Stimulated activated CD4-positive, alpha-beta T cell treated with anti-CD3 and anti-CD28 coated beads, TNF-alpha, amount 100 ng/mL, for 24 hours (primary cell): ENCODE measurements around the gene HSD17B14.
"Not testable (repeated sequence)": the region's sequence is repeated elsewhere in the genome, so short reads cannot be mapped to it uniquely, and the experiment has no call there.

Experiments
- DNase-seq, 3 experiments: peaks; one replicate each; pipeline ENCODE4 v3.0.0-alpha.2; 2020; ENCODE audit warnings: low read depth in 3 of 3

Gene HSD17B14

DNA sequence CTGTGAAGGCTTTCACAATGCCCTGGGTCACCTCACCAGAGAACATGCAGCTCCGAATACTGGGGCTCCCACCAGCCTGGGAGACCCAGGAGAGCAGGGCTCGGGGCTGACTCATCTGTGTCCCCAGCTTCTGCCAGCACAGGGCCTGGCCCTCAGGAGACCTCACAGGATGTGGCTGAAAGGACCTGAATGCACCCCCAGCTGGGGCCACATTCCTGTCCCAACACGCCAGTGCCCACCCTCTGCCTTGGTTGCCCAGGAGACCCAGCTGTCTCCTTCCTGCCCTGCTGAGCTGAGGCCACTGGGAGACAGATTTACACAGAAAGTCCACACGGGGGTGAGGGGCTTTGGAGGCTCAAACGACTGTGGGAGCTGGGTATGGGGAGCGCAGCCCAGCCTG lies 37.4 kb downstream of the HSD17B14 start:
- no peak for DNase-seq

DNA sequence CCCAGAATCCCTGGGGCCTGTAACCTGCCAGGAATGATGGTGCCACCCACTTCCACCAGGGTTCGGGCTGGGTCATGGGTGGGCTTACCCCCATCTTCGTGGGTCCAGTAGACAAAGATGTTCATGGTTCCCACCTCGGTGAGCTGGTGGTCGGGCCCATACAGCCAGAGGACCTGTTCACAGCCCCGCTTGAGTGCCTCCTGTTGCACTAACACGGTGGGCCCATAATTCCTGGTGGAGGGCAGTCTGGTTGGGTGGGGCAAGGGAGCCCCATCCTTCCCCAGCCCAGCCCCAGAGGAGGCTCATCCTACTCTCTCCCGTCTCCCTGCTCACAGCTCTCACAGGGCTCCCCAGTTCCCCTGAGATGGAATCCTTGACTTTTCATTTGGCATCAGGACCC lies 39.2 kb downstream of the HSD17B14 start:
- no peak for DNase-seq

GRCh38 chr19:48796298-48797083 lies 39.8 kb downstream of the HSD17B14 start:
- DNase-seq = no peak

DNA sequence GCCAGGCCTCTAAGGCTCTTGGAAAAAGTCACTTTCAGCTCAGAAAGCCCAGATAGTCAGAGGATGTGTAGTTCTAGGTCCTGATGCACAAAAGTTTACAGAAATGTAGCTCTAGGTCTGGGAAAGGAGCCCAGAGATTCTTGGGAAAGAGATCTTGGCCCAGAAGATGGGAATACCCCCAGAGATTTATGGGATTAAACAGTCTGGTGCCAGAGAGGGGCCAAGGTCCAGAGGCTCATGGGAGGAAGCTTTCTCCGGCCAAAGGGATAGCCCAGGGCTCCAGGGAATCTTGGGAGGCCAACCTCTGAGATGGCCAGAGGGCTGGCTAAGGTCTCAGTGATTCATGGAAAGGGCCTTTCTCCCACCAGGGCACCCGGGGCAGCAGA lies 40.6 kb downstream of the HSD17B14 start:
- DNase-seq = no peak

DNA sequence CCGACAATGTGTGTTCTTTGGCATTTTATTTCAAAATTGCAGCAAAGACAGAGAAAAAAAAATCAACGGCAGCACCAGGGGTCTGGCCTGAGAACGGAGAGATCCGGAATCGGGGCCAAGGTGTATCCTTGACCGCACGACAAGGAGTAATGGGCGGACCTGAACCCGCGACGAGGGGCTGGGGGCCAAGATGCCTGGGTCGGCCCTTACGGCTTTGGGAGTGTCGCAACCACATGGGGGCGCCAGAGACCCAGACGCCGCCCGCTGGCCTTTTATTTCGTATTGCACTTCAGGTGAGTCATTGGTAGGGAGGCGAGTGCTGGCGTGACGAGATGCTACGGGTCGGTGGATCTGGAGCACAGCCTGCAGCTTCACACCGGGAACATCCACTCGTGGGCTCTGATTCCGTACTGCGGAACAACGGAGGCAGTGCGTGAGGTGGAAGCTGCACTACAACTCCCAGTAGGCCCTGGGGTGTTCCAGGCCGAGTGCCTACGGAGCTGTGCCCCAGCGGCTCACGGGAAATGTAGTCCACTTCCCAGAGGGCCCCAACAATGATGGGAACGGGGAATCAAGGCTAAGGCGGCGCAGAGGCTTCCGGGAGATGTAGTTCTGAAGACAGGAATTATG lies 41.1 kb downstream of the HSD17B14 start:
- DNase-seq = peak; percentile 67 to 81 (median 74)

- DNase-seq = no peak
Observed at GRCh38 chr19:48794291-48794690, 42.0 kb downstream of the HSD17B14 start.

- DNase-seq = no peak
Observed at GRCh38 chr19:48793271-48793670, 43.0 kb downstream of the HSD17B14 start.

DNA sequence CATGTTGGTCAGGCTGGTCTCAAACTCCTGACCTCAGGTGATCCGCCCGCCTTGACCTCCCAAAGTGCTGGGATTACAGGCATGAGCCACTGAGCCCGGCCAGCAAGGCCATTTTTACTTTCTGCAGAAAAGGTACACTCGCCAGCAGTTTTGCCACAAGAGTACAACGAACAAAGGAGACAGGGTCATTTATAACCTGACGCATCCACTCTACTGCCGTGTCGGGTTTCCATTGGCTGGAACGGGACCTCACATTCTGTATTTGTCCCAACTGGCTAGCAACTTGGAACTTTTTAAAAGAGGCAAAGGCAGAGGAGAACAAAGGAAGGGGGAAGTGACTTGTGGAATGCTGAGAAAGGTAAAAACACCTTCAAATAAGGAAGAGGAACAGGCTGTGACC lies 49.0 kb downstream of the HSD17B14 start:
- DNase-seq = not testable (repeated sequence)

GRCh38 chr19:48786422-48786821 lies 49.9 kb downstream of the HSD17B14 start:
- not testable (repeated sequence) for DNase-seq

DNA sequence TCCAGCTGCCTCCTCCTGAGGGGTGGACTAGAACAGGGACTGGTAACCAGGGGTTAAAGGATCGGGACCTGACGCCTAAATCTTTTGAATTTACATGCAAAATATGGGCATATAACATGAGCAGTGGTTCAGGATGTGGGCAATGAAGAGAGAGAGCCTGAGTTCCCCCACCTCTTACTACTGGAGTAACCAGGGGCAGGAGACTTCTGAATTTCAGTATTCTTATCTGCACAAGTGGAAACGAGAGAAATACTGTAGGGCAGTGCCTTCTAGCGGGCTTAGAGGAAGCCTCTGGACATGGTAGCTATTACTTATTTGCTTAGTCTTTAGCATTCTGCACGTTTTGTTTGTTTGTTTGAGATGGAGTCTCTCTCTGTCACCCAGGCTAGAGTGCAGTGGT lies 51.8 kb downstream of the HSD17B14 start:
- no peak for DNase-seq

DNA sequence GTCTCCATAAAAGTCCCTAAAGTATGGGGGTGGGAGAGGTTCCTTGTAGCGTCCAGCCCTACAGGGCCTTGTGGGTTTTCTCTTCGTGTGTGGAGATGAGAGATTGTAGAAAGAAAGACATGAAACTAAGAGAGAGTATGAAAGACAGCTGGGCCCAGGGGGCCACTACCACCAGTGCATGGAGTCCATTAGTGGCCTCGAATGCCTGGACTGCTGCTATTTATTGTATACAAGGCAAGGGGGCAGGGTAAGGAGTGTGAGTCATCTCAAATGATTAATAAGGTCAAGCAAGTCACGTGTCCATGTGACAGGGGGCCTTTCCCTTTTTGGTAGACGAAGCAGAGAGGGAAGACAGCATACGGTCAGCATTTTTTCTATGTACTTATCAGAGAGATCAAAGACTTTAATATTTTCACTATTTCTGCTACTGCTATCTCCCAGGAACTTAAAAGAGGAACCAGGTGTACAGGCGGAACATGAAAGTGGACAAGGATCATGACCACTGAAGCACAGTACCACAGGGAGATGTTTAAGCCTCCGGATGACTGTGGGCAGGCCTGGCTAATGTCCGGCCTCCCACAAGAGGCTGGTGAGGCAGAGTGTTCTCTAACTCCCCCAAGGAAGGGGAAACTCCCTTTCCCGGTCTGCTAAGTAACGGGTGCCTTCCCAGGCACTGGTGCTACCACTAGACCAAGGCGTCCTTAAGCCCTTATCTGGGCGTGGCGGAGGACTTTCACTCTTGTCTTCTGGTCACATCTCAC lies 55.5 kb downstream of the HSD17B14 start:
- DNase-seq = no peak

DNA sequence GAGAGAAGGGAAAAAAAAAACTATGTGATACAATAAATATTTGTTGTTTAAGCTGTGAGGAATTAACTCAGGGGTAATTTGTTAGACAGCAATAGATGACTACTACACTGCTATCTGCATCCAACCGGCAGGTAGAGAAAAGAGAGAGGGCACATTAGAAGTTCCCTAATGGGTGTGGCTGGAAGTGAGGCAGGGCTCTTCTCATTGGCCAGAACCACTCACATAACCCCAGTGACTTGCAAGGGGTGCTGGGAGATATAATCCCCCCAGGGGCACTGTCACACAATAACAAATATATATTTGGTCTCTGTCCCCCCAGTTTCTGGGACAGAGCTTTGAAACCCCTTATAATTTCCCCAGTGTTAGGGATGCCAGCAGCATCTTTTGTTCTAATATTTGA lies 56.7 kb downstream of the HSD17B14 start:
- DNase-seq = no peak

GRCh38 chr19:48777720-48778119 lies 58.6 kb downstream of the HSD17B14 start:
- DNase-seq = no peak

DNA sequence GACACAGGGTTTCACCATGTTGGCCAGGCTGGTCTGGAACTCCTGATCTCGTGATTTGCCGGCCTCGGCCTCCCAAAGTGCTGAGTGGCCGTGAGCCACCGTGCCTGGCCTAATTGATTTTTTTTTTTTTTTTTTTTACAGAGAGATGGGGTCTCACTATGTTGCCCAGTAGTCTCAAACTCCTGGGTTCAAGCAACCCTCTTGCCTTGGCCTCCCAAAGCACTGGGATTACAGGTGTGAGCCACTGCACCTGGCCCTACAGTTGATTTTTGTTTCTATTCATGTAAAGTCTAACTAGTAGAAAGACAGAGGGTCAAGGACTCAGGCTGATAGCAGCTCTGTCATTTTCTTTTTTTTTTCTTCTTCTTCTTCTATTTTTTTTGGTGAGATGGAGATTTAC lies 59.2 kb downstream of the HSD17B14 start:
- DNase-seq = no peak

DNA sequence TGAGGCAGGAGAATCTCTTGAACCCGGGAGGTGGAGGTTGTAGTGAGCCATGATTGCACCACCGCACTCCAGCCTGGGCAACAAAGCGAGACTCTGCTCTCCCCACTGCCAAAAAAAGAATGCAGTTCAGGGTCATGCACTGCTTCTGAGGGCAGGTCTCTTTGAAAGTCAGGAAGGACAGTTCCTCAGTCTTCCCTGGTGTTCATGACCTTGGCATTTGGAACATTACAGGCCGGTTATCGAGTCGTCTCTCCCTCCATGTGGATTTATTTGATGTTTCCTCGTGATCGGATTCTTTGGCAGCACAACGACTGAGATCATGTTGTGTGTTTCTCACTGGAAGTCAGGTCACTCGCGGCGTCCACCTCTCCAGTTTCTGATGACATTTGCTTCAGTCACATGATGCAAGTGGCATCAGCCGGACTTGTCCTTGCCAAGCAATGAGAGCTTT lies 63.8 kb downstream of the HSD17B14 start:
- DNase-seq = no peak

GRCh38 chr19:48770734-48771472 lies 65.4 kb downstream of the HSD17B14 start:
- DNase-seq = no peak

- DNase-seq = no peak
Observed at GRCh38 chr19:48770266-48770665, 66.0 kb downstream of the HSD17B14 start.

DNA sequence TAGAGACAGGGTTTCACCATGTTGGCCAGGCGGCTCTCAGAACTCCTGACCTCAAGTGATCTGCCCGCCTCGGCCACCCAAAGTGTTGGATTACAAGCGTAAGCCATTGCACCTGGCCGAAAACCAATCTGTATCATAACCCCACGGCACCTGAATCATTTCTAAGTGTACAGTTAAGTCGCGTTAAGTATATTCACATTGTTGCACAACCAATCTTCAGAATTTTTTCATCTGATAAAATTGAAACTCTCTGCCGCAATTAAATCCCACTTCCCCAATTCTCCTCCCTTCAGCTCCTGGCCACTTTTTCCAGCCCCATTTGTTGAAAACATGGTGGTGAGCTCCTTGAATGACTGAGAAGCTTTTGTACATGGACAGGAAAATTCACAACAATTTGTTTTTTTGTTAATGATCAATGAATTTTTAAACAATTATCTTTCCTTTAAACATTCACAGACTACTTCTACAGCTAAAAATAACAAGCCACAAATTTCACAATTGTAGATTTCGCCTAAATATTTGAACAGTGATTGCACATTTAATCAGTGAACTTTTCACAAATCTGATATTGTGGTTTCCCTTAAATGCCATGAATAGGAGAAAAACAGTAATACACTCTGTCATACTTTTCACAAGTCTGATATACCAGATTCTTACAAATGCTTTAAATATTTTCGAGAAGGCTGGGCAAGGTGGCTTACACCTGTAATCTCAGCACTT lies 67.1 kb downstream of the HSD17B14 start:
- DNase-seq = no peak

- DNase-seq = not testable (repeated sequence)
Observed at GRCh38 chr19:48768171-48768753, 68.0 kb downstream of the HSD17B14 start.

DNA sequence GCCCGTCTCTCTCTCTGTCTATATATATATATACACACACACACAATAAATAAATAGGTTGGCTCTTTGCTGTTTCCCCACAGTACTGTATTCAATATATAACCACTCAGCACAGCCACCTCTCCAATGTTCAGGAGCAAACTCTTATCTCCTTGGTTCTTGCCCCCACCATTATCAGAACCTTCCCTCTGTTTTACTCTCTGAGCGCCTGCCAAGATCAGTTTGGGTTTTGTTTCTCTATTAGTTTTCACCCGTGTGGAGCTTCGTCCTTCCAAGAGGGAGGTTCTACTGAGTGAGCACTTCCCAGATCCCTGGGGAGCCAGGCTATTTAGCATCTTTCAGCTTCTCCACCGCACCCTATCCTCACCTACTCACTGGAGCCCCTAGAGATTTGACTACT lies 70.5 kb downstream of the HSD17B14 start:
- not testable (repeated sequence) for DNase-seq
